Stomach smooth muscle (tissue), 2 donors: ENCODE data around the gene MOGAT1.

Experiments used
- H3K27ac ChIP-seq: one replicate; pipeline ENCODE4 v1.7.0; 2013; ENCODE audit warnings: mild to moderate bottlenecking, low read length, inconsistent platforms
- H3K27me3 ChIP-seq, 2 donors: one replicate each; pipeline ENCODE4 v1.7.0; 2013; ENCODE audit warnings: low read length in 2 of 2; ENCODE audit not compliant: insufficient read depth in 2 of 2, control insufficient read depth in 1 of 2
- H3K36me3 ChIP-seq, 2 donors: one replicate each; pipeline ENCODE4 v1.7.0; 2013; ENCODE audit warnings: low read length in 2 of 2; ENCODE audit not compliant: control insufficient read depth in 2 of 2, insufficient read depth in 2 of 2
- H3K4me1 ChIP-seq: one replicate; pipeline ENCODE4 v1.7.0; 2013; ENCODE audit warnings: low read length; ENCODE audit not compliant: control insufficient read depth, insufficient read depth
- H3K4me3 ChIP-seq, 2 donors: one replicate each; pipeline ENCODE4 v1.7.0; 2013; ENCODE audit warnings: low read length in 2 of 2
- H3K9ac ChIP-seq, 2 donors: one replicate each; pipeline ENCODE4 v1.7.0; 2013; ENCODE audit warnings: low read length in 2 of 2, mild to moderate bottlenecking in 1 of 2
- H3K9me3 ChIP-seq, 2 donors: one replicate each; pipeline ENCODE4 v1.7.0; 2013; ENCODE audit warnings: low read length in 2 of 2; ENCODE audit not compliant: control insufficient read depth in 2 of 2
- donor health status: healthy.
- donor health status: Pancreatic carcinoma.

The MOGAT1 gene

GRCh38 chr2:222671259-222672067 is at the start of gene MOGAT1:
Gene MOGAT1 (plus strand): TSS chr2:222671658. CDS start chr2:222671786, 128 bp downstream.
- H3K36me3 ChIP-seq: no peaks in the 10 kb centered on the region
- no peak within 1 kb of the TSS for H3K9ac ChIP-seq
- no peaks in the 10 kb centered on the region for H3K9me3 ChIP-seq
- H3K4me3 ChIP-seq: peak within 1 kb of the TSS; percentile 31 to 69
- peaks cover 10% of the 10 kb centered on the region for H3K4me1 ChIP-seq
- H3K27me3 ChIP-seq: peaks cover 5% of the 10 kb centered on the region in 2 donors
- no peak within 1 kb of the TSS for H3K27ac ChIP-seq

- Histone ChIP-seq H3K36me3 (peaks cover 2 to 7% of the 10 kb centered on the region in 2 donors), H3K27me3 (no peaks in the 10 kb centered on the region), H3K4me1 (peaks cover 14% of the 10 kb centered on the region), H3K9me3 (no peaks in the 10 kb centered on the region), H3K27ac (peak overlapping the region; percentile 32), H3K4me3 (no peak overlapping the region), H3K9ac (peak overlapping the region in 1 of 2 donors; percentile 13)
Observed at GRCh38 chr2:222621893-222622292, 49.6 kb upstream of the MOGAT1 start.

- Histone ChIP-seq H3K9me3 (no peaks in the 10 kb centered on the region), H3K27me3 (no peaks in the 10 kb centered on the region), H3K4me1 (peaks cover 14% of the 10 kb centered on the region), H3K36me3 (peaks cover 6 to 11% of the 10 kb centered on the region in 2 donors), H3K27ac (peak overlapping the region; percentile 13), H3K4me3 (no peak overlapping the region), H3K9ac (no peak overlapping the region)
Observed at GRCh38 chr2:222622910-222623309, 48.5 kb upstream of the MOGAT1 start.

DNA sequence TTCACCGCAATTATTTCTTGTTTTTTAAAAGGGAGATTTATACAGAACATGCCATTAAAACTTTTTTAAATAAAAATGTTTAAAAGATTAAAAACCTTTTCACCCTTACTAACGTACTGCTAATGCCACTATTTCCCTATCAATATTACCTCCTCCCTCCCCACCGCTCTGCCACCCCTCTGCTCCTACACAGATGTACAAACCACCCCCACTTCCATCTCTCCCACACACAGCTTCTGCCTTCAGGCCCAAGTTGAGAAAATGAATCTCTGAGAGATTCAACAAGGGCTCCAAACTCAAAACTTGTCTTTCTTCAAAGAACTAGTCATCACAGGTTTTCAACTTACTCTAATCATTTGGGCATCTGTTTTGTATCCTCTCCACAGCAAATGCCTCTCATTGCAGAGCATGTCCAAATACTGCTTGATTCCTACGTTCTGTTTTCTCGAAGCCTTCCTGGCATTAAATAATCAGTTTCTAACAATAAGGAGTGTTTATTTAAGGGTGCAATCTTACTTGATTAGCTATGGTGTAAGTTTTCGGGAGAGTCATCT is 47.6 kb upstream of the MOGAT1 start:
- Histone ChIP-seq H3K27me3 (no peaks in the 10 kb centered on the region), H3K4me3 (no peak overlapping the region), H3K36me3 (peaks cover 9 to 11% of the 10 kb centered on the region in 2 donors), H3K9ac (no peak overlapping the region), H3K9me3 (no peaks in the 10 kb centered on the region), H3K4me1 (peaks cover 15% of the 10 kb centered on the region), H3K27ac (peak overlapping the region; percentile 3)

- H3K4me3 ChIP-seq: no peak overlapping the region
- H3K36me3 ChIP-seq: peaks cover 17 to 25% of the 10 kb centered on the region in 2 donors
Observed at GRCh38 chr2:222627764-222628163, 43.7 kb upstream of the MOGAT1 start.

GRCh38 chr2:222635295-222635694 is 36.2 kb upstream of the MOGAT1 start:
- Histone ChIP-seq H3K27ac (no peak overlapping the region), H3K9me3 (no peaks in the 10 kb centered on the region), H3K36me3 (peaks cover 18 to 31% of the 10 kb centered on the region in 2 donors), H3K4me1 (no peaks in the 10 kb centered on the region), H3K4me3 (no peak overlapping the region), H3K9ac (no peak overlapping the region), H3K27me3 (no peaks in the 10 kb centered on the region)

More at GRCh38 chr2:222627764-222628163, 43.7 kb upstream of the MOGAT1 start:
- no peak overlapping the region for H3K27ac ChIP-seq
- H3K27me3 ChIP-seq: no peaks in the 10 kb centered on the region
- H3K4me1 ChIP-seq: peaks cover 4% of the 10 kb centered on the region
- H3K9me3 ChIP-seq: no peaks in the 10 kb centered on the region
- no peak overlapping the region for H3K9ac ChIP-seq

DNA sequence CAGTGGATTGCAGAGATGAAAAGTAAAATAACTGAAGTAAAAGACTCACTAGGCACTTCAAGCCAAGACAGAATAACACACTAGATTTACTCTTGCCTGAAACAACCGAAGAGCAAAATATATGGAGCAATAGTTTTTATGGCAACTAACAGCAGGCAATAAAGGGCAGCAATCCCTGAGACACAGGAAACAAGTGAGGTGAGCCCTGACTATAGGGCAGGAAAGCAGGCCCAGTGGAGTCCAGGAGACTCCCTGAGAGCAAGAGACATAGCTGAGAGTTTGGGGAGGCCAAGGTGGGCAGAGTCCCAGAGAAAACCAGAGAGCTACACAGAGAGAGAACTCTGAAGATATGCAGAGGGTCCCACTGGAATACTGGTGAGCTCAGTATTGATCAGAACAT is 34.4 kb upstream of the MOGAT1 start:
- Histone ChIP-seq H3K27ac (no peak overlapping the region), H3K9ac (no peak overlapping the region), H3K9me3 (no peaks in the 10 kb centered on the region), H3K27me3 (no peaks in the 10 kb centered on the region), H3K4me1 (no peaks in the 10 kb centered on the region), H3K36me3 (peaks cover 13 to 25% of the 10 kb centered on the region in 2 donors), H3K4me3 (no peak overlapping the region)

- H3K4me3 ChIP-seq: no peak overlapping the region
- H3K36me3 ChIP-seq: peaks cover 13 to 28% of the 10 kb centered on the region in 2 donors
- no peak overlapping the region for H3K27ac ChIP-seq
- H3K9me3 ChIP-seq: no peaks in the 10 kb centered on the region
- H3K9ac ChIP-seq: no peak overlapping the region
- no peaks in the 10 kb centered on the region for H3K27me3 ChIP-seq
- H3K4me1 ChIP-seq: no peaks in the 10 kb centered on the region
Observed at GRCh38 chr2:222641336-222641735, 30.1 kb upstream of the MOGAT1 start.

GRCh38 chr2:222643134-222643533 is 28.3 kb upstream of the MOGAT1 start:
- Histone ChIP-seq H3K27ac (no peak overlapping the region), H3K4me1 (no peaks in the 10 kb centered on the region), H3K36me3 (peaks cover 9 to 20% of the 10 kb centered on the region in 2 donors), H3K4me3 (no peak overlapping the region), H3K27me3 (no peaks in the 10 kb centered on the region), H3K9me3 (no peaks in the 10 kb centered on the region), H3K9ac (no peak overlapping the region)

- Histone ChIP-seq H3K27ac (no peak overlapping the region), H3K27me3 (no peaks in the 10 kb centered on the region), H3K4me3 (no peak overlapping the region), H3K9ac (no peak overlapping the region), H3K9me3 (no peaks in the 10 kb centered on the region), H3K4me1 (no peaks in the 10 kb centered on the region), H3K36me3 (peaks cover 7 to 20% of the 10 kb centered on the region in 2 donors)
Observed at GRCh38 chr2:222646008-222646407, 25.4 kb upstream of the MOGAT1 start.

DNA sequence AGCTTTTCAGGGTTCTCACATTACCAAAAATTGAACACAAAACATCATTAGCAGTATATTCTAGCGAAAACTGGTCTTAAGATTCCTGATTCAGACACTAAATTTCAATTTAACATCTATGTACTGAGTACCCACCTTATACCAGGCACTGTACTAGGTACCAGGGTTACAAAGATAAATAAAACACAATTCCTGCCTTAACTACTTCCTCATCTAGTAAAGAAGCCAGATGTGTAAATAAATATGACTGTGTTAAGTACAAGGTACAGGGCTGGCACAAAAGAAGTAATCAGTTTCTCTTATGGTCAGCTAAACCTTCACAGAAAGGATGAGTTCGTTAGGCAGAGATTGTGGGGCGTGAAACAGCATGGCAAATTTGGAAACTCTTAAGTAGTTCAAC is 21.7 kb upstream of the MOGAT1 start:
- Histone ChIP-seq H3K9ac (no peak overlapping the region), H3K4me3 (no peak overlapping the region), H3K9me3 (no peaks in the 10 kb centered on the region), H3K27ac (no peak overlapping the region), H3K4me1 (peaks cover 4% of the 10 kb centered on the region), H3K27me3 (no peaks in the 10 kb centered on the region), H3K36me3 (peaks cover 7 to 13% of the 10 kb centered on the region in 2 donors)
